GM23338 (cell line): ENCODE measurements around the gene SPINK8. TPM values are rescaled to one million over a fixed set of nuclear protein-coding genes. Genes with fewer than 3 reads are reported as not detected.

Experiments
- ATAC-seq: fragments of 200-7000 bp; cut with Tn5 transposase; 3 replicates; pipeline ENCODE4 v1.9.1; 2020
- DNase-seq: peaks from one replicate; pipeline ENCODE4 v3.0.0-alpha.2; 2015; ENCODE audit warnings: low spot score
- H2AFZ ChIP-seq: fragments of 200-600 bp; sonication (generic); 2 replicates; pipeline ENCODE4 v1.8.0; 2016; ENCODE audit warnings: antibody characterized with exemption, mild to moderate bottlenecking, moderate library complexity
- H3F3A ChIP-seq: fragments of 200-600 bp; sonication (generic); replicated peaks from 2 replicates; pipeline ENCODE4 v1.8.0; 2017; ENCODE audit warnings: antibody characterized with exemption, mixed run types, low read depth
- H3K27ac ChIP-seq: fragments of 200-600 bp; sonication (generic); 2 replicates; pipeline ENCODE4 v1.6.1; 2016; ENCODE audit warnings: low read depth
- H3K27me3 ChIP-seq: fragments of 200-600 bp; sonication (generic); 2 replicates; pipeline ENCODE4 v1.8.0; 2016; ENCODE audit warnings: mild to moderate bottlenecking, mixed run types, moderate library complexity; ENCODE audit not compliant: insufficient read depth
- H3K36me3 ChIP-seq: fragments of 200-600 bp; sonication (generic); 2 replicates; pipeline ENCODE4 v1.8.0; 2016; ENCODE audit warnings: mild to moderate bottlenecking; ENCODE audit not compliant: insufficient read depth
- H3K4me1 ChIP-seq: fragments of 200-600 bp; sonication (generic); 2 replicates; pipeline ENCODE4 v1.8.0; 2016; ENCODE audit warnings: mild to moderate bottlenecking, moderate library complexity; ENCODE audit not compliant: insufficient read depth
- H3K4me2 ChIP-seq: fragments of 200-600 bp; sonication (generic); 2 replicates; pipeline ENCODE4 v1.7.1; 2017; ENCODE audit warnings: mixed run types
- H3K4me3 ChIP-seq: fragments of 200-600 bp; sonication (generic); 2 replicates; pipeline ENCODE4 v1.6.1; 2016; ENCODE audit warnings: mixed run types
- H3K79me2 ChIP-seq: fragments of 200-600 bp; sonication (generic); replicated peaks from 2 replicates; pipeline ENCODE4 v1.8.0; 2017; ENCODE audit warnings: mild to moderate bottlenecking; ENCODE audit not compliant: insufficient read depth
- H3K9me2 ChIP-seq: fragments of 200-600 bp; sonication (generic); 2 replicates; pipeline ENCODE4 v1.8.0; 2017; ENCODE audit not compliant: insufficient read depth
- H4K20me1 ChIP-seq: fragments of 200-600 bp; sonication (generic); replicated peaks from 2 replicates; pipeline ENCODE4 v1.8.0; 2017; ENCODE audit warnings: mild to moderate bottlenecking; ENCODE audit not compliant: insufficient read depth
- H3K27ac Mint-ChIP-seq: 2 replicates; pipeline ENCODE4 v1.8.0; 2020; ENCODE audit warnings: inconsistent platforms, mild to moderate bottlenecking, moderate library complexity, mixed read lengths
- H3K27me3 Mint-ChIP-seq: 3 replicates; pipeline ENCODE4 v1.8.0; 2022; ENCODE audit warnings: low read depth, mild to moderate bottlenecking, moderate library complexity, mixed read lengths, inconsistent platforms; ENCODE audit not compliant: insufficient read depth, poor library complexity
- H3K36me3 Mint-ChIP-seq: 3 replicates; pipeline ENCODE4 v1.8.0; 2021; ENCODE audit warnings: low read depth, mild to moderate bottlenecking, inconsistent platforms, moderate library complexity, mixed read lengths
- H3K4me1 Mint-ChIP-seq: 3 replicates; pipeline ENCODE4 v1.8.0; 2020; ENCODE audit warnings: mild to moderate bottlenecking, inconsistent platforms, mixed read lengths
- H3K4me3 Mint-ChIP-seq: 3 replicates; pipeline ENCODE4 v1.8.0; 2021; ENCODE audit warnings: moderate library complexity, mild to moderate bottlenecking, inconsistent platforms, mixed read lengths
- H3K9me3 Mint-ChIP-seq: 3 replicates; pipeline ENCODE4 v1.8.0; 2020; ENCODE audit warnings: moderate library complexity, mild to moderate bottlenecking, inconsistent platforms, mixed read lengths
- polyA plus RNA-seq: library from polyadenylated mRNA; unstranded; fragments of >200 nt; fragmentation: Nextera tagmentation; extraction: Ambion mirVana; gene quantifications from 2 replicates; pipeline ENCODE4 v1.2.1, GENCODE V29; 2016
- total RNA-seq: library from RNA; depleted of rRNA; stranded (reverse); fragments of >200 nt; shearing (Covaris generic); gene quantifications from 2 replicates; pipeline ENCODE4 v1.2.3, GENCODE V29; 2014
- TF ChIP-seq, protein P1 (sequence below): fragments of 250-450 bp; sonication (Bioruptor Pico); IDR thresholded peaks from 2 replicates; pipeline ENCODE4 v1.5.0; 2020; ENCODE audit warnings: mild to moderate bottlenecking, moderate library complexity
- TF ChIP-seq, protein P2 (sequence below): IDR thresholded peaks from one replicate; pipeline ENCODE4 v1.6.1; 2018; ENCODE audit warnings: antibody characterized with exemption; ENCODE audit not compliant: unreplicated experiment

SPINK8 gene
- total and polyA plus RNA-seq, 2 experiments from 2014 or later, result not detected

- no peaks in the 10 kb centered on the region for H3K27me3 ChIP-seq
- no peaks in the 10 kb centered on the region for H3K36me3 ChIP-seq
- peaks cover 54% of the 10 kb centered on the region for H3K36me3 Mint-ChIP-seq
- peaks cover 17% of the 10 kb centered on the region for H3K9me3 Mint-ChIP-seq
- H3K4me1 Mint-ChIP-seq, result peaks cover 46% of the 10 kb centered on the region
- H3F3A ChIP-seq, result peaks cover 16% of the 10 kb centered on the region; the same call in 1 of the 2 replicates
- no peak overlapping the region for H2AFZ ChIP-seq
- H3K27ac ChIP-seq, result no peak overlapping the region
- no peaks in the 10 kb centered on the region; the same call in 1 of the 2 replicates for H3K79me2 ChIP-seq
- H3K4me2 ChIP-seq, result peak overlapping the region; percentile 54
- peak overlapping the region; percentile 70 for H3K27ac Mint-ChIP-seq
- peak overlapping the region; percentile 13; the same call in 1 of the 2 replicates for H3K4me3 ChIP-seq
- H4K20me1 ChIP-seq, result peaks cover 17% of the 10 kb centered on the region
- peak; percentile 57 for DNase-seq
- peaks cover 22% of the 10 kb centered on the region for H3K27me3 Mint-ChIP-seq
- peaks cover 50% of the 10 kb centered on the region for H3K4me1 ChIP-seq
- H3K9me2 ChIP-seq, result no peaks in the 10 kb centered on the region; the same call in 1 of the 2 replicates
- peak; percentile 7 for ATAC-seq
- TF ChIP-seq, protein P1, sequence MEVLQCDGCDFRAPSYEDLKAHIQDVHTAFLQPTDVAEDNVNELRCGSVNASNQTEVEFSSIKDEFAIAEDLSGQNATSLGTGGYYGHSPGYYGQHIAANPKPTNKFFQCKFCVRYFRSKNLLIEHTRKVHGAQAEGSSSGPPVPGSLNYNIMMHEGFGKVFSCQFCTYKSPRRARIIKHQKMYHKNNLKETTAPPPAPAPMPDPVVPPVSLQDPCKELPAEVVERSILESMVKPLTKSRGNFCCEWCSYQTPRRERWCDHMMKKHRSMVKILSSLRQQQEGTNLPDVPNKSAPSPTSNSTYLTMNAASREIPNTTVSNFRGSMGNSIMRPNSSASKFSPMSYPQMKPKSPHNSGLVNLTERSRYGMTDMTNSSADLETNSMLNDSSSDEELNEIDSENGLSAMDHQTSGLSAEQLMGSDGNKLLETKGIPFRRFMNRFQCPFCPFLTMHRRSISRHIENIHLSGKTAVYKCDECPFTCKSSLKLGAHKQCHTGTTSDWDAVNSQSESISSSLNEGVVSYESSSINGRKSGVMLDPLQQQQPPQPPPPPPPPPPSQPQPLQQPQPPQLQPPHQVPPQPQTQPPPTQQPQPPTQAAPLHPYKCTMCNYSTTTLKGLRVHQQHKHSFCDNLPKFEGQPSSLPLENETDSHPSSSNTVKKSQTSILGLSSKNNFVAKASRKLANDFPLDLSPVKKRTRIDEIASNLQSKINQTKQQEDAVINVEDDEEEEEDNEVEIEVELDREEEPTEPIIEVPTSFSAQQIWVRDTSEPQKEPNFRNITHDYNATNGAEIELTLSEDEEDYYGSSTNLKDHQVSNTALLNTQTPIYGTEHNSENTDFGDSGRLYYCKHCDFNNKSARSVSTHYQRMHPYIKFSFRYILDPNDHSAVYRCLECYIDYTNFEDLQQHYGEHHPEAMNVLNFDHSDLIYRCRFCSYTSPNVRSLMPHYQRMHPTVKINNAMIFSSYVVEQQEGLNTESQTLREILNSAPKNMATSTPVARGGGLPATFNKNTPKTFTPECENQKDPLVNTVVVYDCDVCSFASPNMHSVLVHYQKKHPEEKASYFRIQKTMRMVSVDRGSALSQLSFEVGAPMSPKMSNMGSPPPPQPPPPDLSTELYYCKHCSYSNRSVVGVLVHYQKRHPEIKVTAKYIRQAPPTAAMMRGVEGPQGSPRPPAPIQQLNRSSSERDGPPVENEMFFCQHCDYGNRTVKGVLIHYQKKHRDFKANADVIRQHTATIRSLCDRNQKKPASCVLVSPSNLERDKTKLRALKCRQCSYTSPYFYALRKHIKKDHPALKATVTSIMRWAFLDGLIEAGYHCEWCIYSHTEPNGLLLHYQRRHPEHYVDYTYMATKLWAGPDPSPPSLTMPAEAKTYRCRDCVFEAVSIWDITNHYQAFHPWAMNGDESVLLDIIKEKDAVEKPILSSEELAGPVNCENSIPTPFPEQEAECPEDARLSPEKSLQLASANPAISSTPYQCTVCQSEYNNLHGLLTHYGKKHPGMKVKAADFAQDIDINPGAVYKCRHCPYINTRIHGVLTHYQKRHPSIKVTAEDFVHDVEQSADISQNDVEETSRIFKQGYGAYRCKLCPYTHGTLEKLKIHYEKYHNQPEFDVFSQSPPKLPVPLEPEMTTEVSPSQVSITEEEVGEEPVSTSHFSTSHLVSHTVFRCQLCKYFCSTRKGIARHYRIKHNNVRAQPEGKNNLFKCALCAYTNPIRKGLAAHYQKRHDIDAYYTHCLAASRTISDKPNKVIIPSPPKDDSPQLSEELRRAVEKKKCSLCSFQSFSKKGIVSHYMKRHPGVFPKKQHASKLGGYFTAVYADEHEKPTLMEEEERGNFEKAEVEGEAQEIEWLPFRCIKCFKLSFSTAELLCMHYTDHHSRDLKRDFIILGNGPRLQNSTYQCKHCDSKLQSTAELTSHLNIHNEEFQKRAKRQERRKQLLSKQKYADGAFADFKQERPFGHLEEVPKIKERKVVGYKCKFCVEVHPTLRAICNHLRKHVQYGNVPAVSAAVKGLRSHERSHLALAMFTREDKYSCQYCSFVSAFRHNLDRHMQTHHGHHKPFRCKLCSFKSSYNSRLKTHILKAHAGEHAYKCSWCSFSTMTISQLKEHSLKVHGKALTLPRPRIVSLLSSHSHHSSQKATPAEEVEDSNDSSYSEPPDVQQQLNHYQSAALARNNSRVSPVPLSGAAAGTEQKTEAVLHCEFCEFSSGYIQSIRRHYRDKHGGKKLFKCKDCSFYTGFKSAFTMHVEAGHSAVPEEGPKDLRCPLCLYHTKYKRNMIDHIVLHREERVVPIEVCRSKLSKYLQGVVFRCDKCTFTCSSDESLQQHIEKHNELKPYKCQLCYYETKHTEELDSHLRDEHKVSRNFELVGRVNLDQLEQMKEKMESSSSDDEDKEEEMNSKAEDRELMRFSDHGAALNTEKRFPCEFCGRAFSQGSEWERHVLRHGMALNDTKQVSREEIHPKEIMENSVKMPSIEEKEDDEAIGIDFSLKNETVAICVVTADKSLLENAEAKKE (CRISPR knock-in tag), result peak; percentile 86
- TF ChIP-seq, protein P2, sequence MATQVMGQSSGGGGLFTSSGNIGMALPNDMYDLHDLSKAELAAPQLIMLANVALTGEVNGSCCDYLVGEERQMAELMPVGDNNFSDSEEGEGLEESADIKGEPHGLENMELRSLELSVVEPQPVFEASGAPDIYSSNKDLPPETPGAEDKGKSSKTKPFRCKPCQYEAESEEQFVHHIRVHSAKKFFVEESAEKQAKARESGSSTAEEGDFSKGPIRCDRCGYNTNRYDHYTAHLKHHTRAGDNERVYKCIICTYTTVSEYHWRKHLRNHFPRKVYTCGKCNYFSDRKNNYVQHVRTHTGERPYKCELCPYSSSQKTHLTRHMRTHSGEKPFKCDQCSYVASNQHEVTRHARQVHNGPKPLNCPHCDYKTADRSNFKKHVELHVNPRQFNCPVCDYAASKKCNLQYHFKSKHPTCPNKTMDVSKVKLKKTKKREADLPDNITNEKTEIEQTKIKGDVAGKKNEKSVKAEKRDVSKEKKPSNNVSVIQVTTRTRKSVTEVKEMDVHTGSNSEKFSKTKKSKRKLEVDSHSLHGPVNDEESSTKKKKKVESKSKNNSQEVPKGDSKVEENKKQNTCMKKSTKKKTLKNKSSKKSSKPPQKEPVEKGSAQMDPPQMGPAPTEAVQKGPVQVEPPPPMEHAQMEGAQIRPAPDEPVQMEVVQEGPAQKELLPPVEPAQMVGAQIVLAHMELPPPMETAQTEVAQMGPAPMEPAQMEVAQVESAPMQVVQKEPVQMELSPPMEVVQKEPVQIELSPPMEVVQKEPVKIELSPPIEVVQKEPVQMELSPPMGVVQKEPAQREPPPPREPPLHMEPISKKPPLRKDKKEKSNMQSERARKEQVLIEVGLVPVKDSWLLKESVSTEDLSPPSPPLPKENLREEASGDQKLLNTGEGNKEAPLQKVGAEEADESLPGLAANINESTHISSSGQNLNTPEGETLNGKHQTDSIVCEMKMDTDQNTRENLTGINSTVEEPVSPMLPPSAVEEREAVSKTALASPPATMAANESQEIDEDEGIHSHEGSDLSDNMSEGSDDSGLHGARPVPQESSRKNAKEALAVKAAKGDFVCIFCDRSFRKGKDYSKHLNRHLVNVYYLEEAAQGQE, result no peak
- peak overlapping the region; percentile 31; the same call in 2 of the 3 replicates for H3K4me3 Mint-ChIP-seq
These were observed 56.4 kb downstream of the SPINK8 start for GRCh38 chr3:48276911-48277641.
